ENCODE measurements around the gene COL5A2.

DNA sequence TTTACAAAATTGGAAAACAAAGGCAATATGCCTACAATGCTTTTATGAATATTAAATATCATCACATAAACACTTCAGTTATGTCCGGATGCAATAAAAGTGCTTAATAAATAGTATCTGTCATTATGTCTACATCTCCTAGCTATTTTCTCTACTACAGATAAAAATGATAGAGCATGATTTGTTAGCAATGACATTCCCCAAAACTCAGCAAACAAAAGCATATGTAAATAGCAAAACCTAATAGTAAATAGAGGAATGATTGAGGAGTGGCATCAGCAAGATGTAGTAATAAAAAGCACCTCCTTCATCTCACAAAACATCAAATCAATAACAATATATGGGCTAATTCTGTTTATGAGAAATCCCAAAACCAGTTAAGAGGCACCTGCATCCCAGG, 46.5 kb upstream of the COL5A2 start:
- no peak for TF ChIP-seq CTCF (IDR thresholded peaks at IDR 0.05)
- no peak for TF ChIP-seq POLR2A (IDR thresholded peaks at IDR 0.05)

Data from right lobe of liver (tissue), 4 donors.